ENCODE data around the gene LHPP. TPM values are rescaled to one million over a fixed set of nuclear protein-coding genes. Genes with fewer than 3 reads are reported as not detected.

LHPP gene
- total RNA-seq, 1 donor from 2014 or later = 8.4 TPM

DNA sequence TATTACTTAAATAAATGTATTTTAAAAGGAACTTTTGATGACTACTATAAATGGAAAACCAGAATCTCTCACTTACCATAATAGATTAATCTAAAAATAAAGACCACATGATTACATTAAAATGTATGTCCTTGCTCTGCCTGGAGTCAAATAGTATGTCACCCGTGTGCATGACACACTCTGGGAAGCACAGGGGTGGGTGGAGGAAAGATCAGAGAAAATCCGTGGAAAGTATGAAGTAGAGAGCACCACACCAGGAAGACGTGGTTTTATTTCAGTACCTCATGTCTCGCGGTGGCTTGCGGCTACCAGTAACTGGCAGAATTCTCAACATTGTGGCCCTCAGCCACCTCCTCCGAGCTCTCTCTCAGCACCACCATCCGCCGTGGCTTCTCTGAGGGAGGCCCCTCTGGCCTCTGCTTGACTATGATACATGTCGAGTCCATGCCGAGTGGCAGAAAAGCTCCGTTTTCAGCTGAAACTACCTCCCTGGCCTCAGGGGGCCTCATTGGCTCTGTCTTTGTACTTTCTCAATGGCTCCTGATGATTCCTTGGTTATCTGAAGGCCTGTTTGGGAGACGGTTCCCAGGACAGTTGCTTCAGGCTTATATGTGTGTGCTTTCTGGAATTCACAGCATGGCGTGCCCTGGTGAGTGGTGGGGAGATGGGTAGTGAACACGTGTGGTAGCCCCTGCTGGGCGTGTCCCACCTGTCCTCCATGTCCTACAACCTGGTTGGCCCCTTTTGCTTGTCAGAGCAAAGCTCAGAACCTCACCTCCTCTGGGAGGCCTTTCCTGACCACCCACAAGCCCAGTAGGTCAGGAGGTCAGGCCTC, 49.8 kb downstream of the LHPP start:
- H3K9me3 Mint-ChIP-seq = no peaks in the 10 kb centered on the region
- H3K36me3 Mint-ChIP-seq (ENCODE audit: low read depth) = no peaks in the 10 kb centered on the region
- no peak for DNase-seq (ENCODE audit: low spot score)
- H3K4me3 Mint-ChIP-seq (ENCODE audit: low read depth) = no peak overlapping the region
- intact Hi-C loops (cut with micrococcal nuclease) = no loop called here
- H3K4me1 Mint-ChIP-seq (ENCODE audit: low read depth) = no peaks in the 10 kb centered on the region
- no peak overlapping the region for H3K27ac Mint-ChIP-seq
- H3K27me3 Mint-ChIP-seq (ENCODE audit: low read depth) = no peaks in the 10 kb centered on the region

DNA sequence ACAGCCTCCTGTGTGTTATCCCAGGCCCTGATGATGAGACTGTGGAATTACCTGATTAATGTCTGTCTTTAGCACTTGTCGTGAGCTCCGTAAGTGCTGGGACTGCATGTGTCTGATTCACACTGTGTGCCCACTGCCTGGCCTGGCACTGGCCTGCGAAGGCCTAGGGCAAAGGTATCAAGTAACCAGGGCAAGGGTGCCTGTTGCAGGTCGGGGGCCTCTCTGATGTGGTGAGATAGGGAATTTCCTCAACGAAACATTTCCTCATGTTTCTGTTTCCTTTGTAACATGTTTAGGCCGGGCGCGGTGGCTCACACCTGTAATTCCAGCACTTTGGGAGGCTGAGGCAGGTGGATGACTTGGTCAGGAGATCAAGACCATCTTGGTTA, 50.4 kb downstream of the LHPP start:
- Mint-ChIP-seq H3K27ac (no peak overlapping the region), H3K36me3 (ENCODE audit: low read depth) (no peaks in the 10 kb centered on the region), H3K4me1 (ENCODE audit: low read depth) (no peaks in the 10 kb centered on the region), H3K4me3 (ENCODE audit: low read depth) (no peak overlapping the region), H3K27me3 (ENCODE audit: low read depth) (no peaks in the 10 kb centered on the region), H3K9me3 (no peaks in the 10 kb centered on the region)
- DNase-seq (ENCODE audit: low spot score) = no peak
- intact Hi-C loops (cut with micrococcal nuclease) = no loop called here

DNA sequence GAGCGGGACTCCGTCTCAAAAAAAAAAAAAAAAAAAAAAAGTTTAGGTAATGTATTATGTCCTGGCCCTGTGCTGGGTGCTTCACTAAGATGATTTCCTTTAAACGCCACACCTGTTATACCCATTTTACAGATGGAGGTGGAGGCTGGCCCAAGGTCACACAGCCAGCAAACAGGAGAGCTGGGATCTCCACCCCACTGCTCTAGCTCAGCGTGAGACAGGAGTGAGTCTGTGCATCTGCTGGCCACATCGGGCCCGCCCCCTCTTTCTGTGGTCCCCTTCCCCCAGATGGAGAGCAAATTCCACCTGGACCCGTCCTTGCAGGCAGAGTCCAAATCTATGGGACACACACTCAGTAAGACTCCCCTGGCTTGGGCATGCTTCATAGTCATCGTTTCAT, 51.0 kb downstream of the LHPP start:
- intact Hi-C loops (cut with micrococcal nuclease) = no loop called here

DNA sequence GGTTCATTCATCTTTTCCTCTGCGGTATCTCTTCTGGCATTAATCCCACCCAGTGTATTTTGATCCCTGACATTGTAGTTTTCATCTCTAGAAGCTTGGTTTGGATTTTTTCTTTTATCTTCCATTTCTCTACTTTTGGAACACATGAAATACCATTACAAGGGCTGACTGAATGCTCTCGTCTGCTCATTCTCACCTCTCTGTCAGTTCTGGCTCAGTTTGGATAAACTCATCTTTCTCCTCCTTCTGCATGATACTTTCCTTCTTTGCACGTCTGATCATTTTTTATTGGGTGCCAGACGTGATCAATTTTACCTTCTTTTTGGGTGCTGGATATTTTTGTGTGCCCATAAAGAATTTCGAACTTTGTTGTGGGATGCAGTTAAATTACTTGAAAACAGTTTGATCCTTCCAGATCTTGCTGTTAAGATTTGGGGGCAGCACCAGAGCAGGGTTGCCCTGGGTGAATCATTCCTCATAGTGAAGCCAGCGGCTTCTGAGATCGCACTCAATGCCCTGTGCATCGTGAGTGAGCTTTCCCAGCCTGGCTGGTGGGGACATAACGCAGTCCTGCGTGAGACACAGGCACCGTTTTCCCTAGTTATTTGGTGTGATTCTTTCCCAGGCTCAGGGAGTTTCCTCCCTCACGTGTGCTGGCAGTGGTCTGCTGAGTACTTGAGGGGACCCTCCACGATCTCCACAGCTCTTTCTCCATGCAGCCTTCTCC, 53.8 kb downstream of the LHPP start:
- H3K4me1 Mint-ChIP-seq (ENCODE audit: low read depth) = no peaks in the 10 kb centered on the region
- no peaks in the 10 kb centered on the region for H3K9me3 Mint-ChIP-seq
- H3K4me3 Mint-ChIP-seq (ENCODE audit: low read depth) = no peak overlapping the region
- no peak overlapping the region for H3K27ac Mint-ChIP-seq
- H3K36me3 Mint-ChIP-seq (ENCODE audit: low read depth) = no peaks in the 10 kb centered on the region
- intact Hi-C loops (cut with micrococcal nuclease) = no loop called here
- DNase-seq (ENCODE audit: low spot score) = no peak
- H3K27me3 Mint-ChIP-seq (ENCODE audit: low read depth) = no peaks in the 10 kb centered on the region

More for the DNA sequence above, 51.0 kb downstream of the LHPP start:
- no peak for DNase-seq (ENCODE audit: low spot score)
- Mint-ChIP-seq H3K4me1 (ENCODE audit: low read depth) (no peaks in the 10 kb centered on the region), H3K4me3 (ENCODE audit: low read depth) (no peak overlapping the region), H3K36me3 (ENCODE audit: low read depth) (no peaks in the 10 kb centered on the region), H3K9me3 (no peaks in the 10 kb centered on the region), H3K27me3 (ENCODE audit: low read depth) (no peaks in the 10 kb centered on the region), H3K27ac (no peak overlapping the region)

DNA sequence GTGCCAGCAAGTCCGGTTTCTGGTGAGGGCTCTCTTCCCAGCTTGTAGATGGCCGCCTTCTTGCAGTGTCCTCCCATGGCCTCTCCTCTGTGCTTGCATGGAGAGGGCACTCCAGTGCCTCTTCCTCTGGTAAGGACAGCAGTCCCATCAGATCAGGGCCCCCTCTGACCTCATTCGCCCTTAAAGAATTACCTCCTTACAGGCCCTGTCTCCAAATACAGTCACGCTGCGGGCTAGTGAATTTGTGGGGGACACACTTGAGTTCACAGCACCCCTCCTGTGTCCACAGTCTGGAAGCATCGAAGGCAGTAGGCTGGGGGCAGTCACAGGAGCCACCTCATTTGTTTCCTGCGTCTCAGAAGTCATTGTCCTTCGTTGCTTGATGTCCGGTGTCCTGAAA, 54.6 kb downstream of the LHPP start:
- no peaks in the 10 kb centered on the region for H3K4me1 Mint-ChIP-seq (ENCODE audit: low read depth)
- no peaks in the 10 kb centered on the region for H3K27me3 Mint-ChIP-seq (ENCODE audit: low read depth)
- H3K9me3 Mint-ChIP-seq = no peaks in the 10 kb centered on the region
- no peaks in the 10 kb centered on the region for H3K36me3 Mint-ChIP-seq (ENCODE audit: low read depth)
- DNase-seq (ENCODE audit: low spot score) = no peak
- intact Hi-C loops (cut with micrococcal nuclease) = no loop called here
- H3K4me3 Mint-ChIP-seq (ENCODE audit: low read depth) = no peak overlapping the region
- H3K27ac Mint-ChIP-seq = no peak overlapping the region

DNA sequence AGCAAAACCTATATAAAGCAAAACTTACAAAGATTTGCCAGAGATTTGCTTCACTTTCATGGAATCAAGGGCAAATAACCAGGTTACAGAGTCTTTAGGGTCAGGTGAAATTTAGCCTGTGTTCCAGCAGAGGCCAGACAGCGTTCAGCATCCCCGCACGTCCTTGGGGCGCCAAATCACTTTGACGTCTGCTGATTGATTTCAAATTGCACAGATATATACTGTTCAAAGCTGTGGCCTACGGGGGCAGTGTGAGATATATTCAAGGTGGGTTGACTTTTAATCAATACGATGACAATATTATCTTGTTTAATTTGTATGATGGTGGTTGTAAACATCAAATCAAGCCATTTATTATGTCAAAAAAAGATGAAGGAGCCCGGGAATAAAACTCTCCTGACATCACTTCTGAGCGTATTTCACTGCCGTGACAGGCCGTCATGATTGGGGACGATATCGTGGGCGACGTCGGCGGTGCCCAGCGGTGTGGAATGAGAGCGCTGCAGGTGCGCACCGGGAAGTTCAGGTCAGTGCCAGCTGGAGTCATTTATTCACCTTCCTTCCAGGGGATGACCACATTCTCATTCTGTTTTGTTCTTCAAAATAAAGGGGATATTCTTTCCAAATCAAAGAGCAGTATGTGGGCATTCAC, 55.2 kb downstream of the LHPP start:
- Mint-ChIP-seq H3K27me3 (ENCODE audit: low read depth) (no peaks in the 10 kb centered on the region), H3K36me3 (ENCODE audit: low read depth) (no peaks in the 10 kb centered on the region), H3K4me1 (ENCODE audit: low read depth) (no peaks in the 10 kb centered on the region), H3K4me3 (ENCODE audit: low read depth) (no peak overlapping the region), H3K9me3 (no peaks in the 10 kb centered on the region), H3K27ac (no peak overlapping the region)
- intact Hi-C loops (cut with micrococcal nuclease) = no loop called here
- no peak for DNase-seq (ENCODE audit: low spot score)

DNA sequence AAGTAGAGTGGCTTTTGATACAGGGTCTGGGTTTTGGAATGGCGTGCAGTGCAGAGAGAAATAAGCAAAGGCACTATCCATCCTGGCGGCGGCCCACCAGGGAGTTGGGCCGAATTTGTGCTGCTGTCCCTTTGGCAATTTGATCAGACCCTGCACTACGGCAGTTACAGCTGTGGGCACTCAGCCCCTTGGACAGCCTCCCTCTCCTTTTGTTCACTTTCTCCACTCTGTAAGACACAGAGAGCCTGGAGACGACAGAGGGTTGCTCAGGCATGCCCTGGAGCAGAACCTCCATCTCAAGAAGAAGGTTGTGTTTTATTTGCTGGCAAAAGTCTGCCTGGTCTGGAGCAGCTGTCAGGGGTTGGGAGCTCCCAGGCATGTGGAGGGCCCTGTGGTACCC, 55.8 kb downstream of the LHPP start:
- no peak overlapping the region for H3K27ac Mint-ChIP-seq
- intact Hi-C loops (cut with micrococcal nuclease) = no loop called here
- no peak for DNase-seq (ENCODE audit: low spot score)
- no peak overlapping the region for H3K4me3 Mint-ChIP-seq (ENCODE audit: low read depth)
- no peaks in the 10 kb centered on the region for H3K27me3 Mint-ChIP-seq (ENCODE audit: low read depth)
- no peaks in the 10 kb centered on the region for H3K9me3 Mint-ChIP-seq
- no peaks in the 10 kb centered on the region for H3K36me3 Mint-ChIP-seq (ENCODE audit: low read depth)
- H3K4me1 Mint-ChIP-seq (ENCODE audit: low read depth) = no peaks in the 10 kb centered on the region

DNA sequence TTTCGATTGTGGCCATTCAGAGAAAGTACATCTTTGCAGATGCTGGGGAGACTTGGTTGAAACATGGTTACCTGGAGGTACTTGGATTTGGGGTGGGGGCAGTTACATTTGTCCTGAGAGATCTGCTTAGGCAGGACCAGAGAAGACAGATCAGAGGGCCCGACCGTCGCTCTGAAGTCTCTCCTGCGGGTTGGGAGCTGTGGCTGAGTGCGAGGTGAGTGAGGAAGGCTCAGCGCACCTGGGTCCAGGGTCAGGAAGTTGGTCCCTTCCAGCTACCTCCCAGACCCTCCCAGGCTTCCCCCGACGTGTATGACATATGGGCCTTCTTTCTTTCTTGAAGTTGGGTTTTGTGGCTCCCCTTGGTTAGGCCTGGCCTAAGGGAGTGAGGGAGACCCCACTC, 56.3 kb downstream of the LHPP start:
- Mint-ChIP-seq H3K4me3 (ENCODE audit: low read depth) (no peak overlapping the region), H3K9me3 (no peaks in the 10 kb centered on the region), H3K27ac (no peak overlapping the region), H3K4me1 (ENCODE audit: low read depth) (no peaks in the 10 kb centered on the region), H3K27me3 (ENCODE audit: low read depth) (no peaks in the 10 kb centered on the region), H3K36me3 (ENCODE audit: low read depth) (no peaks in the 10 kb centered on the region)
- intact Hi-C loops (cut with micrococcal nuclease) = no loop called here
- DNase-seq (ENCODE audit: low spot score) = no peak

DNA sequence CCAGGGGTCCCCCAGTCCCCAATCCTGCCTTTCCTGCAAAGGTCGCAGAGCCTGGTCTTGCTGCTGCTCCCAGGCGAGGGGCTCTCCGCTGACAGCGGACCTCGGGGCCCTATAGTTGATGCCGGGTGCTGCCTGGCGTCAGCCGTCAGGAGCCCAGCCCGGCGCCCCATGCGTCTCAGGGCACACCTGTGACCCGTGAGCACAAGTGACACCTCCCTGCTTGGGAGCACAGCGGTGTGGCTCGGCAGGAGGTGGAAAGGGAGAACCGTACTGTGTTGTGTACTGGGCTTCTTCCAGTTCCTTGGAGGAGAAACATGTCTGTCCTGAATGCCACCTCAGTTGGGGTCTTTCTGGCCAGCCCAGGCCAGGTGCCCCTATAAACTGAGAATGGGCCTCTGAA, 56.7 kb downstream of the LHPP start:
- Mint-ChIP-seq H3K4me3 (ENCODE audit: low read depth) (no peak overlapping the region), H3K27me3 (ENCODE audit: low read depth) (no peaks in the 10 kb centered on the region), H3K36me3 (ENCODE audit: low read depth) (no peaks in the 10 kb centered on the region), H3K9me3 (no peaks in the 10 kb centered on the region), H3K4me1 (ENCODE audit: low read depth) (no peaks in the 10 kb centered on the region), H3K27ac (no peak overlapping the region)
- DNase-seq (ENCODE audit: low spot score) = no peak
- intact Hi-C loops (cut with micrococcal nuclease) = no loop called here

DNA sequence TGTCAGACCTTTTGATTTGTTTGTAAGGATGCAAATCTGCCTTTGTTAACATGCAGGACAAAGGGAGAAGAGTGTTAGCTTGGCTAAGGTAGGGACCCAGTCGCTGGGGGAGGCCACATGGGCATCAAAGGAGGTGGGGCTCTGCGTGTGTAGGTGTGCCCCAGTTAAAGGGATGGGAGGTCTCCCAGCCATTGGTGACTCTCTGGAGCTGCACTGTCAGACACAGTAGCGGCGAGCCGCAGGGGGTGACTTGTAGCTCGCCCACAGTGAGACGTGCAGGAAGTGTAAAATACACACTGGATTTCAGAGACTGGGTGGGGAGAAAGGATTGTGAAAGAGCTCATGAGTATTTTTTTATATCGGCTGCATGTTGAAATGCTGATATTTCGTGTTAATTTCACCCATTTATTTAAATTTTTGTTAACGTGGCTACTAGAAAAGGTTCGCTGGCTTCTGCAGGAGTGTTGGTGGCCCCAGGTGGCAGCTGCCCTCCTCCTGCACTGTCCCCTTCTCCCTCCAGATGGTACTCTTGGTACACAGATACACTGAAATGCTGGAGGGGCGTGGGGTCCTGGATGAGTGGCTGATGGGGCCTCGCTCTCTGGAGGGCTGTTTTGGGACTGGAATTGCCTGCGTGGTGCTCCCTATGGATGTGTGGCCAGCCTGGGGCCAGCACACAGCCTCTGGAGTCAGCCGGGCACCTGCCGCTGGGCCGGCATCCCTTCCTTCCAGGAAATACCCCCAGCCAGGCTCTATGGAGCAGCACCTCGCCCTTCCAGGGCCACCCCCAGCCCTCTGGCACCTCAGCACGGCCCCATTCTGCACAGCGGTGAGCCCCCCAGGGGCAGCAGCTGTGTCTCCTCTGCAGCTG, 59.2 kb downstream of the LHPP start:
- Mint-ChIP-seq H3K27me3 (ENCODE audit: low read depth) (no peaks in the 10 kb centered on the region), H3K36me3 (ENCODE audit: low read depth) (no peaks in the 10 kb centered on the region), H3K4me1 (ENCODE audit: low read depth) (no peaks in the 10 kb centered on the region), H3K27ac (no peak overlapping the region), H3K4me3 (ENCODE audit: low read depth) (no peak overlapping the region), H3K9me3 (no peaks in the 10 kb centered on the region)
- intact Hi-C loops (cut with micrococcal nuclease) = no loop called here
- DNase-seq (ENCODE audit: low spot score) = no peak

DNA sequence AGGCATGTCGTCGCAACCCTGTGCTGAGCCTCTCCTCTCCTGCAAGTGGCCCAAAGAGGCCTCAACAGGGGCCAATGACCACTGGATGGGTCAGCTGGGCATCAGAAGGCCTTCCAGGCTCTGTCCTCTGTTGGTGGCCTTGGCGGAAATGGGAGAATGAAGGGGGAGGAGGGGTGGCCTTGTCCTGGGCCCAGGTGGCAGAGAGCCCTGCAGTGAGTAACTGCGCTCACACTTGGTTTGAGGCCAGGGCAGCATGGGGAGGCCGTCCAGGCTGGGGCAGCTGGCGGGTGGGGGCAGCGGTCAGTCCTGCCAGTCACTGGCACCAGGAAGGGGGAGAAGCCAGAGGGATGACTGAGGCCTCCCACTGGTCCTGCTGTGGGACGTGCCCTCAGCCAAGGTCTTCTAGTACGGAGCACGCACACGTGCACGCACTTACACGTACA, 59.8 kb downstream of the LHPP start:
- intact Hi-C loops (cut with micrococcal nuclease) = no loop called here
- Mint-ChIP-seq H3K4me1 (ENCODE audit: low read depth) (no peaks in the 10 kb centered on the region), H3K9me3 (no peaks in the 10 kb centered on the region), H3K27me3 (ENCODE audit: low read depth) (no peaks in the 10 kb centered on the region), H3K27ac (no peak overlapping the region), H3K36me3 (ENCODE audit: low read depth) (no peaks in the 10 kb centered on the region), H3K4me3 (ENCODE audit: low read depth) (no peak overlapping the region)
- DNase-seq (ENCODE audit: low spot score) = no peak

DNA sequence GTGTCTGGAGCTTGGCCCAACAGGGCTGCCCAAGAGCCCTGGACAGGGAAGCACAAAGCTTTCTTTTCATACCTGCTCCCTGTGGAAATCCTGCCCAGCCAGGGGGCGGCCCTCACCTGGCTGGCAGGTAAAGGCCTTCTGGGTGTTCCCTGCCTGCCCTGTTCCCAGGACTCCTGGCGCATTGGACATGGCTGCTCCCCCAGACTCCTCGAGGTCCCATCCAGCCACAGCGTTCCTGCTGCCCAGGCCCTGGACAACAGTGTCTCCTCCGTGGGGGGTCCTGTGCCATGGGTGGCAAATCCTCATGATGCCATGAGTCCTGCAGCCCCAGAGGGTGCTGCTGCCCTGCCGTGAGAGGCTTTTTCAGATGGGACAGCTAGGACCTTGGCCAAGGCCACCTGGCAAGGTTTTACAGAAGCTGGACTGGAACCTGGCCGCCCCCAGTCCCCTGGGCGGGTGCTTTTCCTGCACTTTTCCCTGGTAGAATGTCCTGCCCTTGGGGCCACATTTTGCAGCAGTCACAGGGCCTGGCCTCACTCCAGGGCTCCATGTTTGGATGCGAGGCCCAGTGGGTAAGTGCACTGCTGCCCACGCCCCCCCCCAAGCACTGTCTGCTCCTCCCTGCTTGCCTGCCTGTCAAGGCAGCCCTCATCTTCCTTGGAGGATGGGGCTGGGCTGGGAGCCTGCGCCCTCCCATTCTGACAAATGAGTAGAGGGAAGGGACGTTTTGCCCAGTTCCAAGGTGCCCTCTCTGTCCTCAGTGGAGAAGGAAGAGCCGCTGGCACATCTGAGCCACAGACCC, 60.7 kb downstream of the LHPP start:
- intact Hi-C loops (cut with micrococcal nuclease) = no loop called here
- no peak for DNase-seq (ENCODE audit: low spot score)
- H3K9me3 Mint-ChIP-seq = no peaks in the 10 kb centered on the region
- no peak overlapping the region for H3K27ac Mint-ChIP-seq
- H3K4me3 Mint-ChIP-seq (ENCODE audit: low read depth) = no peak overlapping the region
- no peaks in the 10 kb centered on the region for H3K36me3 Mint-ChIP-seq (ENCODE audit: low read depth)
- no peaks in the 10 kb centered on the region for H3K4me1 Mint-ChIP-seq (ENCODE audit: low read depth)
- no peaks in the 10 kb centered on the region for H3K27me3 Mint-ChIP-seq (ENCODE audit: low read depth)
